Right lobe of liver (tissue), 6 donors: ENCODE measurements around the gene CDH13. TPM values are rescaled to one million over a fixed set of nuclear protein-coding genes. Genes with fewer than 3 reads are reported as not detected.

ENCODE experiments used
- ATAC-seq, 4 donors: fragments of 200-7000 bp; cut with Tn5 transposase; one replicate each; pipeline ENCODE4 v1.9.1; 2020; ENCODE audit warnings: mild to moderate bottlenecking in 4 of 4, moderate library complexity in 4 of 4
- DNase-seq, 3 donors: peaks; one replicate each; pipeline ENCODE4 v3.0.0-alpha.2; 2020
- H3K27ac ChIP-seq, 3 donors: fragments of 200-600 bp; one replicate each; pipeline ENCODE4 v1.8.0; 2022
- H3K27me3 ChIP-seq, 2 donors: fragments of 200-600 bp; one replicate each; pipeline ENCODE4 v1.8.0; 2022
- H3K36me3 ChIP-seq, 4 donors: fragments of 200-600 bp; sonication (generic) in 1 of 4; one replicate each; pipeline versions ENCODE4 v1.5.1 to v1.8.0; 2017 to 2022; ENCODE audit warnings: control low read depth in 1 of 4
- H3K4me1 ChIP-seq, 4 donors: fragments of 200-600 bp; sonication (generic) in 1 of 4; one replicate each; pipeline versions ENCODE4 v1.5.1 to v1.8.0; 2017 to 2022; ENCODE audit warnings: control low read depth in 1 of 4
- H3K4me3 ChIP-seq, 3 donors: fragments of 200-600 bp; one replicate each; pipeline ENCODE4 v1.8.0; 2022
- H3K9me3 ChIP-seq, 4 donors: fragments of 200-600 bp; sonication (generic) in 1 of 4; one replicate each; pipeline versions ENCODE4 v1.5.1 to v1.8.0; 2017 to 2022; ENCODE audit warnings: control low read depth in 1 of 4
- CTCF ChIP-seq, 4 donors: fragments of 200-600 bp in 3 of 4; fragments of 450-650 bp in 1 of 4; IDR thresholded peaks; one replicate each; pipeline versions ENCODE4 v1.5.1 to v1.8.0; 2016 to 2022; ENCODE audit warnings: antibody characterized with exemption in 4 of 4, mild to moderate bottlenecking in 2 of 4
- POLR2A ChIP-seq: fragments of 450-650 bp; IDR thresholded peaks from one replicate; pipeline ENCODE4 v1.6.1; 2017; ENCODE audit warnings: antibody characterized with exemption, mild to moderate bottlenecking
- WGBS: methylation state at CpG from one replicate; pipeline ENCODE4 v1.1.6; 2018; ENCODE audit warnings: low coverage, low lambda C conversion rate; ENCODE audit not compliant: insufficient coverage; ENCODE audit errors: missing lambda C conversion rate; 5-methylcytosine and 5-hydroxymethylcytosine counted together
- intact Hi-C, 2 donors: fragments of 100-400 bp; cut with DNase I; formaldehyde crosslinking; loops; one replicate each; pipeline versions ENCODE4 v1.11.2 to v1.14.1; 2022
- total RNA-seq, 6 experiments: library from RNA; depleted of rRNA in 2 of 6; stranded (reverse); fragments of >200 nt in 2 of 6; fragmentation: NEBNext Ultra II Directional in 3 of 6; extraction: Animal tissue kit (Norgen Biotek cat#: 25700) in 3 of 6; gene quantifications; one replicate each; pipeline versions ENCODE4 v1.1.0 to v1.2.4, GENCODE V29; 2016 to 2023
- donor health status: DM: no; HTN: yes; CAD: no.
- donor health status: DM: no; HTN: no; CAD: no.
- donor health status: DM: no; HTN: no; CAD: no.
- donor health status: DM: no; HTN: yes; CAD: no.
- donor health status: DM: no; HTN: yes; CAD: no.

CDH13 gene
- total RNA-seq, 6 experiments from 2014 or later = 0.13 to 4.6 (median 0.49) TPM

GRCh38 chr16:83115491-83116232 lies 488.9 kb downstream of the CDH13 start:
- Histone ChIP-seq H3K36me3 (no peaks in the 10 kb centered on the region), H3K9me3 (no peaks in the 10 kb centered on the region), H3K27me3 (no peaks in the 10 kb centered on the region), H3K4me1 (no peaks in the 10 kb centered on the region), H3K27ac (no peak overlapping the region), H3K4me3 (no peak overlapping the region)
- 43% methylated on average over 9 of the region's 10 CpGs for WGBS
- intact Hi-C loops = no loop called here
- TF ChIP-seq POLR2A (no peak), CTCF (IDR thresholded peaks at IDR 0.05) (no peak)
- DNase-seq = no peak
- ATAC-seq = no peak

GRCh38 chr16:83116274-83116892 lies 489.6 kb downstream of the CDH13 start:
- ATAC-seq (no peak), DNase-seq (no peak)
- WGBS = 49% methylated on average over 6 of the region's 8 CpGs
- no peaks in the 10 kb centered on the region for H3K9me3 ChIP-seq
- no peak overlapping the region for H3K4me3 ChIP-seq
- TF ChIP-seq POLR2A (no peak), CTCF (IDR thresholded peaks at IDR 0.05) (no peak)
- no peaks in the 10 kb centered on the region for H3K4me1 ChIP-seq
- H3K36me3 ChIP-seq = no peaks in the 10 kb centered on the region
- no peaks in the 10 kb centered on the region for H3K27me3 ChIP-seq
- H3K27ac ChIP-seq = no peak overlapping the region
- intact Hi-C loops = no loop called here

- intact Hi-C loops = no loop called here
- no peaks in the 10 kb centered on the region for H3K9me3 ChIP-seq
- H3K4me1 ChIP-seq = no peaks in the 10 kb centered on the region
- no peak for DNase-seq
- WGBS = 65% methylated on average over 2 of the region's 8 CpGs
- H3K27me3 ChIP-seq = no peaks in the 10 kb centered on the region
- H3K4me3 ChIP-seq = no peak overlapping the region
- no peak overlapping the region for H3K27ac ChIP-seq
- no peak for ATAC-seq
- H3K36me3 ChIP-seq = no peaks in the 10 kb centered on the region
- no peak for TF ChIP-seq POLR2A
- TF ChIP-seq CTCF (IDR thresholded peaks at IDR 0.05) = no peak
Observed at GRCh38 chr16:83117810-83118209, 491.0 kb downstream of the CDH13 start.

GRCh38 chr16:83118365-83118764 lies 491.6 kb downstream of the CDH13 start:
- Histone ChIP-seq H3K4me1 (no peaks in the 10 kb centered on the region), H3K27ac (no peak overlapping the region), H3K4me3 (no peak overlapping the region), H3K9me3 (no peaks in the 10 kb centered on the region), H3K27me3 (no peaks in the 10 kb centered on the region), H3K36me3 (no peaks in the 10 kb centered on the region)
- 45% methylated on average over 3 of the region's 8 CpGs for WGBS
- intact Hi-C loops = no loop called here
- no peak for ATAC-seq
- no peak for DNase-seq
- no peak for TF ChIP-seq CTCF (IDR thresholded peaks at IDR 0.05)
- TF ChIP-seq POLR2A = no peak
